Activated CD8-positive, alpha-beta memory T cell treated with anti-CD3 and anti-CD28 coated beads, Interleukin-2, amount 50 U/mL, for 1 hour (primary cell): ENCODE measurements around the gene BTBD6.
"Not testable (repeated sequence)": the region's sequence is repeated elsewhere in the genome, so short reads cannot be mapped to it uniquely, and the experiment has no call there.

Experiments used
- DNase-seq: peaks from one replicate; pipeline ENCODE4 v3.0.0-alpha.2; 2020; ENCODE audit errors: extremely low read depth

The BTBD6 gene

DNA sequence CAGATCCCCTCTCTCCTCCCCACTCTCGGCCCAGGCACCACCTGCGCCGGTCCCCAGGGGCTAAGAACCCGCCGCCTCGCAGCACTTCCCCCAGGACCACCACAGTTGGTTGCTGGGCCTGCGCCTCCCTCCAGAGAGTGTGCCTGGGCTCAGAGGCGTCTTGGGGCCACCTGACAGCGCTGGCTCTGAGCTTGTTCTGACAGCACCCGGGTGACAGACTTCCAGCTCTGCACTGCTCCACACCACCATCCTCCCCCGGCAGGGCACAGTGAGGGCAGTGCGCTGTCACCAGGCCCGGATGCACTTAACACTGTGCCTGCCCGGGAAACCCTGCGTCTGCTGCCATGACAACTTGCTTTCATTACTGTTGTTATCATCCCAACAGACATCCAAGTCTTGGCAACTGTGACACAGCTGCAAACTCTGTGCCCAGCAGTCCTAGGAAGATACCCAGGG is 45.8 kb downstream of the BTBD6 start:
- peak; percentile 57 for DNase-seq

DNA sequence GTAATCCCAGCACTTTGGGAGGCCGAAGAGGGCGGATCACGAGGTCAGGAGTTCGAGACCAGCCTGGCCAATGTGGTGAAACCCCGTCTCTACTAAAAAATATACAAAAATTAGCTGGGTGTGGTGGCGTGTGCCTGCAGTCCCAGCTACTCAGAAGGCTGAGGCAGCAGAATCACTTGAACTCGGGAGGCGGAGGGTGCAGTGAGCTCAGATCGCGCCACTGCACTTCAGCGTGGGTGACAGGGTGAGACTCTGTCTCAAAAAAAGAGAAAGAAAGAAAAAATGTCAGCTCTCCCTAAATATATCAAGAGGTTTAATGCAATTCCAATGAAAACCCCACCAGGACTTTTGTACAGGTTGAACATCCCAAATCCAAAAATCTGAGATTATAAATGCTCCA is 49.0 kb downstream of the BTBD6 start:
- DNase-seq, result not testable (repeated sequence)

DNA sequence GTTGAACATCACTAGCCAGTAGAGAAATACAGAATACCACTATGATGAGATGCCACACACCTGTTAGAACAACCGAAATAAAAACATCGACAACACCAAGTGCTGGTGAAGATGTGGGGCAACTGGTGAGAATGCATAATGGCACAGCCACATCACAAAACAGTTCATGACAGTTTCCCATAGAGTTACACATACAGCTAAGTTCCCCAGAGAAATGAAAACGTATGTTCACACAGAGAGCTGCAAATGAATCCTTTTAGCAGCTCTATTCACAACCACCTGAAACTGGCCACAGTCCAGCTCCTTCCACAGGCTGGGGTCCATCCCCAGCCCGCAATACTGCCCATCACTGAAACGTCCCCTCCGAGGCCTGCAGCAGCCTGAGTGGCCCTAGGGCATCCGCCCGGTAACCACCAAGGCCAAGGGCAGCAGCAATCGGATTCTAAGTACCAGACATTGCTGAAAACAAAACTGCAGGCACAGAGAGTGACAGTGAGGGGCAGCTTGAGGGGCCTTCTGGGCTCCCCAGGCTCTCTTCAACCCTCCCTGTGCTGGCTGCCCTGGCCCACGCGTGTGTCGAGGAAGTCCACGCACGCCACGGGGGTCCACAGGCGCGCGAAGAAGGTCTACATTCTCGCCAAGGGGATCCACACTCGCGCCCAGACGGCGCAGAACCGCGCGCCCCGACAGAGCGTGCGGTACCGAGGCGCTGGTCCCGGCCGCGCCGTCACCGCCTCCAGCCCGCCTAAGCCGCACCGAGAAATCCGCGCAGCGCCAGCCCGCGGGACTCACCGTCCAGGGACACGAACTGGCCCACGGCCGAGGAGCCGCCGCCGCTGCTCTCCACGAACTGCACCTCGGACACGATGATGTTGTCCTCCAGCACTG is 51.6 kb downstream of the BTBD6 start:
- DNase-seq, result no peak
